ENCODE measurements around the gene ZBP1. TPM values are rescaled to one million over a fixed set of nuclear protein-coding genes. Genes with fewer than 3 reads are reported as not detected.
A peak's percentile ranks its signal among the peaks of the same experiment; 100 is the strongest.

ZBP1 gene
- polyA plus RNA-seq, 10 donors: 0.08 to 0.82 (median 0.25) TPM; not detected in 6

GRCh38 chr20:57658833-57659516, 38.7 kb upstream of the ZBP1 start:
- peak in 1 of 3 donors; percentile 11 for DNase-seq

GRCh38 chr20:57658447-57658832, 38.2 kb upstream of the ZBP1 start:
- peak in 1 of 3 donors; percentile 1 for DNase-seq

GRCh38 chr20:57657535-57658446, 37.6 kb upstream of the ZBP1 start:
- DNase-seq: peak in 1 of 3 donors; percentile 15

GRCh38 chr20:57656821-57657534, 36.8 kb upstream of the ZBP1 start:
- DNase-seq: peak in 1 of 3 donors; percentile 1

- peak in 1 of 3 donors; percentile 2 for DNase-seq
Measured at GRCh38 chr20:57656252-57656820, 36.1 kb upstream of the ZBP1 start.

GRCh38 chr20:57655809-57656155, 35.6 kb upstream of the ZBP1 start:
- DNase-seq: peak in 1 of 3 donors; percentile 2

- peak in 1 of 3 donors; percentile 5 for DNase-seq
Measured at GRCh38 chr20:57654998-57655808, 35.0 kb upstream of the ZBP1 start.

GRCh38 chr20:57654363-57654997, 34.3 kb upstream of the ZBP1 start:
- DNase-seq: peak; percentile 45 to 83 (median 64)

- no peak for DNase-seq
Measured at GRCh38 chr20:57653910-57654309, 33.7 kb upstream of the ZBP1 start.

- DNase-seq: peak in 1 of 3 donors; percentile 7
Measured at GRCh38 chr20:57653546-57653900, 33.3 kb upstream of the ZBP1 start.

GRCh38 chr20:57652606-57653545, 32.6 kb upstream of the ZBP1 start:
- DNase-seq: peak in 1 of 3 donors; percentile 4

- no peak for DNase-seq
Measured at GRCh38 chr20:57651881-57652605, 31.8 kb upstream of the ZBP1 start.

GRCh38 chr20:57650756-57651483, 30.7 kb upstream of the ZBP1 start:
- DNase-seq: no peak

GRCh38 chr20:57650266-57650665, 30.0 kb upstream of the ZBP1 start:
- DNase-seq: no peak

GRCh38 chr20:57649617-57650015, 29.4 kb upstream of the ZBP1 start:
- DNase-seq: no peak

GRCh38 chr20:57648878-57649616, 28.8 kb upstream of the ZBP1 start:
- DNase-seq: no peak
